ENCODE results near the gene B3GALT6. TPM values are rescaled to one million over a fixed set of nuclear protein-coding genes. Genes with fewer than 3 reads are reported as not detected.

B3GALT6 gene
- total and polyA plus RNA-seq, 11 donors: 6.7 to 21.4 (median 11.2) TPM

DNA sequence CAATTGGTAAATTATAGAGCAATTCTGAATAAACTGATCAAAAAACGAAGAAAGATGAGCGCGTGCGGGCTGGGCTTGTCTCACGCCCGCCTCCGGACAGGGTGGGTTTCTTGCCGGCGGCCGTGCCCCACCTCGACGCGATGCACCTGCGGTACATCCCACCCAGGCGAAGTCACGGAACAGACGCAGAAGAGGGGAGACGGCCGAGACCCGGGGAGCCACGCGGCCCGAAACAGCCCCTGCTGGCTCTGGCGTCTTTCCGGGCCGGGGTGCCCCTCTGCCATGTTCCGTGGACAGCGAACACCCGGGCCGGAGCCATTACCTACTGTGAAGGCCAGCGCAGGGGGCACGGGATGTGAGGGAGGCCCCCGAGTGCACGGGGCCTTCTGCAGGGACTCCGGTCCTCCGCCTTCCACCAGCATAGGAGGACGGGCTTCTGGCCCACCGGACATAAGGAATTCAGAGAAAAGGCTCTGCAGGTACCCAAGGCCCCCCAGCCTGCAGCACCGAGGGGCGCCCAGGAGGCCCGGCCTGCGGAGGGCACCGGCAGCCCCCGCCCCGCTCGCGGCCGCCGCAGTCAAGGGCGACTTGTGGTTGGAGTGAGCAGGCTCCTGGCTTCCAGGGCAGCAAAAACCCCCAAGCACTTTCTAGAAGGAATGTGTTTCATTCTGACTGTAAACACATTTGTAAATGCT, 22.1 kb downstream of the B3GALT6 start:
- intact Hi-C loops (cut with DNase I): loop anchor here in 3 of 10 donors (2.0 to 5.0 kb wide), 2 partner anchors 131 to 132 kb away; no protein-coding TSS in a partner anchor
- Histone ChIP-seq H3K4me1 (peaks cover 0 to 6% (median 0%) of the 10 kb centered on the region in 12 donors), H3K9me3 (no peaks in the 10 kb centered on the region), H3K27me3 (no peaks in the 10 kb centered on the region), H3K27ac (no peak overlapping the region), H3K36me3 (peaks cover 0 to 59% (median 48%) of the 10 kb centered on the region in 9 donors), H3K4me3 (no peak overlapping the region)
- ATAC-seq (no peak), DNase-seq (no peak)
- 93 to 95% (median 95%) methylated on average over 36 to 50 of the region's 50 CpGs for WGBS, 4 donors
- TF ChIP-seq, protein P1, sequence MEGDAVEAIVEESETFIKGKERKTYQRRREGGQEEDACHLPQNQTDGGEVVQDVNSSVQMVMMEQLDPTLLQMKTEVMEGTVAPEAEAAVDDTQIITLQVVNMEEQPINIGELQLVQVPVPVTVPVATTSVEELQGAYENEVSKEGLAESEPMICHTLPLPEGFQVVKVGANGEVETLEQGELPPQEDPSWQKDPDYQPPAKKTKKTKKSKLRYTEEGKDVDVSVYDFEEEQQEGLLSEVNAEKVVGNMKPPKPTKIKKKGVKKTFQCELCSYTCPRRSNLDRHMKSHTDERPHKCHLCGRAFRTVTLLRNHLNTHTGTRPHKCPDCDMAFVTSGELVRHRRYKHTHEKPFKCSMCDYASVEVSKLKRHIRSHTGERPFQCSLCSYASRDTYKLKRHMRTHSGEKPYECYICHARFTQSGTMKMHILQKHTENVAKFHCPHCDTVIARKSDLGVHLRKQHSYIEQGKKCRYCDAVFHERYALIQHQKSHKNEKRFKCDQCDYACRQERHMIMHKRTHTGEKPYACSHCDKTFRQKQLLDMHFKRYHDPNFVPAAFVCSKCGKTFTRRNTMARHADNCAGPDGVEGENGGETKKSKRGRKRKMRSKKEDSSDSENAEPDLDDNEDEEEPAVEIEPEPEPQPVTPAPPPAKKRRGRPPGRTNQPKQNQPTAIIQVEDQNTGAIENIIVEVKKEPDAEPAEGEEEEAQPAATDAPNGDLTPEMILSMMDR (IDR thresholded peaks at IDR 0.05): no peak
- no peak for TF ChIP-seq POLR2A (IDR thresholded peaks at IDR 0.05)

GRCh38 chr1:1254667-1254998, 22.6 kb downstream of the B3GALT6 start:
- Histone ChIP-seq H3K27me3 (no peaks in the 10 kb centered on the region), H3K9me3 (no peaks in the 10 kb centered on the region), H3K4me1 (peaks cover 0 to 10% (median under 1%) of the 10 kb centered on the region in 12 donors), H3K4me3 (no peak overlapping the region), H3K36me3 (peaks cover 0 to 62% (median 50%) of the 10 kb centered on the region in 9 donors), H3K27ac (no peak overlapping the region)
- ATAC-seq: no peak
- intact Hi-C loops (cut with DNase I): loop anchor here in 2 of 10 donors (5.0 kb wide), 1 partner anchor 132 kb away; no protein-coding TSS in a partner anchor
- no peak for DNase-seq
- TF ChIP-seq, protein P1 (IDR thresholded peaks at IDR 0.05): no peak
- no peak for TF ChIP-seq POLR2A (IDR thresholded peaks at IDR 0.05)
- 87 to 92% (median 90%) methylated on average over 11 to 21 of the region's 21 CpGs for WGBS, 4 donors

DNA sequence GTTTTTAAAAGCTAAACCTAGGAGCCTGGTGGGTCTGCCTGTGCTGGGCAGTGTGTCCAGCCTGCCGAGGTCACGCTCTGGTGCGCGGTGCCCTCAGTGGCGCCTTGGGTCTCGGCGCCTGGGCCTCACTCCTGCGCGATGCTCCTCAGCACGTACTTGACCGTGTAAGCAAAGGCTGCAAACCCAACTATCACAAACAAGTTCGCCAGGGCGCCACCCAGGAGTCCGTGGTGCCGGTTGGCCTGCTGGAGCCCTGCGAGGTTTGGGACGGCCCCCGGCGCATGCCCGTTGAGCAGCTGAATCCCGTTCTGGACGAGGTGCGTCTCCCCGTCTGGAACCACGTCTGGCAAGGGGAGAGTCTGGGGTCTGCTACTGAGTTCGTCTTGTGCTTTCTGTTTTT, 23.0 kb downstream of the B3GALT6 start:
- Histone ChIP-seq H3K9me3 (no peaks in the 10 kb centered on the region), H3K4me1 (peaks cover 0 to 15% (median 3%) of the 10 kb centered on the region in 12 donors), H3K27ac (no peak overlapping the region), H3K27me3 (no peaks in the 10 kb centered on the region), H3K4me3 (no peak overlapping the region), H3K36me3 (peaks cover 0 to 67% (median 54%) of the 10 kb centered on the region in 9 donors)
- DNase-seq: peak in 1 of 5 donors; percentile 49
- 93 to 97% (median 95%) methylated on average over 25 to 26 of the region's 26 CpGs for WGBS, 4 donors
- intact Hi-C loops (cut with DNase I): no loop called here
- ATAC-seq: no peak
- no peak for TF ChIP-seq POLR2A (IDR thresholded peaks at IDR 0.05)
- TF ChIP-seq, protein P1 (IDR thresholded peaks at IDR 0.05): no peak

GRCh38 chr1:1255611-1256010, 23.6 kb downstream of the B3GALT6 start:
- H3K9me3 ChIP-seq: no peaks in the 10 kb centered on the region
- H3K27me3 ChIP-seq: no peaks in the 10 kb centered on the region
- peaks cover 0 to 70% (median 57%) of the 10 kb centered on the region in 9 donors for H3K36me3 ChIP-seq
- ATAC-seq: no peak
- no peak for DNase-seq
- peaks cover 0 to 20% (median 4%) of the 10 kb centered on the region in 12 donors for H3K4me1 ChIP-seq
- 91 to 92% (median 91%) methylated on average over 5 to 10 of the region's 10 CpGs for WGBS, 4 donors
- TF ChIP-seq, protein P1 (IDR thresholded peaks at IDR 0.05): no peak
- TF ChIP-seq POLR2A (IDR thresholded peaks at IDR 0.05): no peak
- no peak overlapping the region for H3K4me3 ChIP-seq
- no peak overlapping the region for H3K27ac ChIP-seq
- intact Hi-C loops (cut with DNase I): no loop called here
